AG09309 (cell line): ENCODE data around the gene ROR1.
A peak's percentile ranks its signal among the peaks of the same experiment; 100 is the strongest.

ENCODE experiments used
- DNase-seq: peaks from one replicate; pipeline ENCODE4 v3.0.0-alpha.2; 2010; ENCODE audit warnings: low read depth
- H3K4me3 ChIP-seq: 2 replicates; pipeline ENCODE4 v1.5.1; 2011; ENCODE audit warnings: mild to moderate bottlenecking, low read depth, low read length, moderate library complexity; ENCODE audit not compliant: control insufficient read depth
- CTCF ChIP-seq: IDR thresholded peaks from 2 replicates; pipeline ENCODE4 v1.5.1; 2011; ENCODE audit warnings: mild to moderate bottlenecking, low read depth, low read length, inconsistent platforms; ENCODE audit not compliant: insufficient read depth, control insufficient read depth; ENCODE audit errors: missing control alignments

ROR1 gene

GRCh38 chr1:63865561-63865960 is 91.7 kb downstream of the ROR1 start:
- H3K4me3 ChIP-seq: no peak overlapping the region

DNA sequence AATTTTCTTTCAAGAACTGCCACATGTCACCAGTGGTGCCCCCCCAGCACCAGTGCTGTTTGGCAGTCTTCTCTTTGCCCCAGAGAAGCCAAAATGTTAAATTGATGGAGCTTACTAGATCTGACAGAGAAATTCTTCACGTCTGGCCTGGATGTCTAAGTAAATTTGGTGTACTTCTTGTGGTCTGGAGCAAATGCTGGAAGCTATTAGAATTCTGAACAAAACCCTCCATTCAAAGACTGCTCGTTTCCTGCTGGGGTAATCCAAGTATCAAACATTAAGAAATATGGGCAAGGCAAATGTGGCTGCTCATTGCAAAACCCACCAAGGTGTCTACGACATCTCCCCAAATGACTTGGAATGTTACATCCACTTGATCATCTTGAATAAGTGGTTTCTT is 92.3 kb downstream of the ROR1 start:
- DNase-seq: no peak
- TF ChIP-seq CTCF: no peak
- H3K4me3 ChIP-seq: no peak overlapping the region

More at GRCh38 chr1:63865561-63865960, 91.7 kb downstream of the ROR1 start:
- DNase-seq: no peak
- no peak for TF ChIP-seq CTCF

GRCh38 chr1:63867429-63868176 is 93.8 kb downstream of the ROR1 start:
- DNase-seq: no peak
- no peak overlapping the region for H3K4me3 ChIP-seq
- TF ChIP-seq CTCF: no peak

DNA sequence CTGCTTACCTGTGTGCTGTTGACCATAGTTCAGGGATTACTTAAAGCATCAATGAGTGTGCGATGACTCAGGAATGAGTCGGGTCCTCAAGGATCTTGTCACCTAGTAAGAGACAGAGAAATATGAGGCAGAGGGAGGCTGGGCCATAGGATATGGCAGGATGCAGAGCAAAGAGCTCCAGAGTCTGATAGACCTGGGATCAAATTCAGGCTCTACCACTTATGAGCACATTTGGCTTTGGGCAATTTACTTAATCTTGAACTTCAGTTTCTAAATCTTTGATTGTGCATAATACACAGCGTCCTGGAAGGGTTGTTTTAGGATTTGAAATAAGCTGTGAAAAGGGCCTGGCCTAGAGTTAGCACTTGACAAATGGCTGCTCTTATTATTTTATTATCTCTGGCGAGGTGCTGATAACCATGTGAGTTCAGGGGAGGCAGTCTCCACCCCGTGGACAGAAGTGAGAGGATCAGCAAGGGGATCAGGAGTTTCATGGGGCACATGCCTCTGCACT is 94.5 kb downstream of the ROR1 start:
- no peak overlapping the region for H3K4me3 ChIP-seq
- no peak for TF ChIP-seq CTCF
- no peak for DNase-seq

DNA sequence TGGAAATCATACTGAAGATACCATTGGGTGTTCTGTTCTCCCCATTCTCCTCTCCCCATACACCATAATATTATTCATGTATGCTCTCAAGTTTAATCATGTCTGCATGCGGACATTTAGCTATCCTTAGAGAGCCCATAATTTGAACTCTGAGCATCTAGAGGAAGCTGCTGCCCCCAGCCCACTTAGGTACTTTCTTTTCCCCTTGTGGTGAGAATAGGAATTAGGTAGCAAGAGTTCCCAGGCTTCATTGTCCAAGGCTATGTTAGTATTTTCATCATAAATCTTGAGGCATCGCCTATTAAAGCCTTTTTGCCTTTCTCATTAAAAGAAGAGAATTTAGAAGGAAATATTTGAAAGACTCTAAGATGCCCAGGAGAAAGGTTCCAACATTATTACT is 96.3 kb downstream of the ROR1 start:
- no peak overlapping the region for H3K4me3 ChIP-seq
- TF ChIP-seq CTCF: peak; percentile 8
- no peak for DNase-seq

DNA sequence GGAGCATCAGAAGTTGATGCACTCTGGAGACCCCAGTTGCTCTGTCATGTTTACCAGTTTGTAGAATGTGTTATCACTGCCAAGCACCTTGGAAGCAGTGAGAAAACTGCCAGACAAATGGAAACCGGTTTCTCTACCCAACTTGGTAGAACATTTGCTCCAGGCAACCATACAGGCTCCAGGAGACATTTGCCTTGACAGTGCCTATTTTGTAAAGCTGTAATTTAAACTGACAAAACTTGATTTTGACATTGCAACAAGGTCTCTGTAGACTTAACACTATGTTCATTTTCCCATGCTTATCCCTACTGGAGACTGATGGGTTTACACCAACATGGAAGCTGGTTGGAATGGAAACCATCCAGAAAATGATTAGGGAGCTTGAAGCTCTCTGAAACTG is 97.6 kb downstream of the ROR1 start:
- TF ChIP-seq CTCF: no peak
- DNase-seq: no peak
- H3K4me3 ChIP-seq: no peak overlapping the region
